NOMO-1 (cell line): ENCODE results near the gene NCOA7.
"Not testable (repeated sequence)": the region's sequence is repeated elsewhere in the genome, so short reads cannot be mapped to it uniquely, and the experiment has no call there.

Experiments used
- DNase-seq, 2 experiments: peaks; one replicate each; lab custom pipeline; 2025; ENCODE audit not compliant: unreplicated experiment in 2 of 2; lab: John Stamatoyannopoulos, UW

The NCOA7 gene

DNA sequence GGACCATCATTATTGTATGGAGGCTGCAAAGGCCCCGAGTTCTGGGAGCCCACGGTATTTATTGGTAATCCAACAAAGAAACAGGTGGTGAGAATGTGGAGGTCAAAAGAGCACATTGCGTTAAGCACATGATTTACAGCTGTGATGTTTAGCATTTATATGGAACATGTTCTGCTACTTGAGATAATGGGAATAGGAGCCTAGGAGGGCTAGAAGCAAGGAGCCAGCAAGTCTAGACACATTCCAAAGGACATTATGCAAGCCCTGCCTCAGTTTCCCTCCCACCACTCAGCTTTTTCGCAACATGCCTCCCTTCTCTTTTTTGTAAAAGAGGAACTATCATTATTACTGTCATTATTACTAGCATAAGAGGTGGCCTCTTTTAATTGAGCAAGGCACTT, 120.3 kb downstream of the NCOA7 start:
- peak; percentile 59 to 62 for DNase-seq

DNA sequence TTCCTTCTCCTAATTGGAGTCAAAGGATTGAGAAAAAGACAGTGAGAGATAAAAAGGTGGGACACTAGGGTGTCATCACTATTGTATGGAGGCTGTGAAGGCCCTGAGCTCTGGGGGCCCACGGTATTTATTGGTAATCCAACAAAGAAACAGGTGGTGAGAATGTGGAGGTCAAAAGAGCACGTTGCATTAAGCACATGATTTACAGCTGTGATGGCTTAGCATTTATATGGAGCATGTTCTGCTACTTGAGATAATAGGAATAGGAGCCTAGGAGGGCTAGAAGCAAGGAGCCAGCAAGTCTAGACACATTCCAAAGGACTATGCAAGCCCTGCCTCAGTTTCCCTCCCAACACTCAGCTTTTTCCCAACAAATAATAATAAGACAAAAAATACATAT, 121.7 kb downstream of the NCOA7 start:
- DNase-seq = not testable (repeated sequence)

DNA sequence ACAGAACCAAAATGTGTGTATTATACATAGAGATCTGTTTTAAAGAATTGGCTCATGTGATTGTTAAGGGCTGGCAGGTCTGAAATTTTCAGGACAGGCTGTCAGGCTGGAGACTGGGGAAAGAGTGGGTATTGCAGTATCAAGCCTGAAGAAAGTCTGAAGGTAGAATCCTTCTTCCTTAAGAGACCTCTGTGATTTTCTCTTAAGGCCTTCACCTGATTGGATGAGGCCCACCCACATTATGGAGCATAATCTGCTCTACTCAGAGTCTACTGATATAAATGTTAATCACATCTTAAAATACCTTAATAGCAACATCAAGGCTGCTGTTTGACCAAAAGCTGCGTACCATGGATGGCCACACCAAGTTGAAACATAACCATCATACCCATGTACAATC, 122.4 kb downstream of the NCOA7 start:
- no peak for DNase-seq

DNA sequence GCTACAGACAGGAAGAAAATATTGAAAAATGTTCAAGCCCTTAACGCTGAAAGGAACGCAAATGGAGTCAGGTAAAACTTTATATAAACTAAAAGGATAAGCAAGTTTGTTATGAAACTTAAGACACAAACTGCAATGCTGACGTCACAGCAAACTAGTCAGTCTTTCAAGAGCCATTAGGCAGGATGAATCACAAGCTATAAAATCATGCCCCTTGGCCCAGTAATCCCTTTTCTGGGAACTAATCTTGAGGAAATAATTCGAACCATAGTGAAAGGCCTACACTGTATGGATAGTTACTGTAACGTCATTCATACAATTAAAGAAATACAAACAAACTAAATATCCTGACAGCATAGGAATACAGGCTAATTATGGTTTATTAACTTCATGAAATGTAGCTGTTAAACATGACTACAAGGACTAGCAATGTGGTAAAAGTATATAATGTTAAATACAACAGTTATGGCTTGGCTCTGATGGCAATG, 123.1 kb downstream of the NCOA7 start:
- no peak for DNase-seq

DNA sequence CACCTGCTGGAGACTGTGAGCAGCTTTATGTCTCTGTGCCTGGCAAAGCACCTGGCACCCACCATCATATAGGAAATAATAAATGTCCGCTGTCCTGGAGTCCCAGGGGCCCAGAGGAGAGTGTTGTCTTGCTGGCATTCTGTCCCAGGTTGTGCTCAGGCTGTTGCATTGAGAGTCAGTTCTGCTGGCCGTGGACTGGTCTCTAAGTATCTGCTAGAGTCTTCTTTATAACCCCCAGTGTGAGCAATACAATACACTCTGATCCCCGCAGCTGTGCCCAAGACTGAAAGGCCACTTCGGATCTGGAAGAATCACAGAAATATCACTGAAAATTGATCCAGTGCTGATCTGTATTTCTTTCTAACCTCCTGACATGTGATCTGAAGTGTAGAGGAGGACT, 127.5 kb downstream of the NCOA7 start:
- DNase-seq = no peak

DNA sequence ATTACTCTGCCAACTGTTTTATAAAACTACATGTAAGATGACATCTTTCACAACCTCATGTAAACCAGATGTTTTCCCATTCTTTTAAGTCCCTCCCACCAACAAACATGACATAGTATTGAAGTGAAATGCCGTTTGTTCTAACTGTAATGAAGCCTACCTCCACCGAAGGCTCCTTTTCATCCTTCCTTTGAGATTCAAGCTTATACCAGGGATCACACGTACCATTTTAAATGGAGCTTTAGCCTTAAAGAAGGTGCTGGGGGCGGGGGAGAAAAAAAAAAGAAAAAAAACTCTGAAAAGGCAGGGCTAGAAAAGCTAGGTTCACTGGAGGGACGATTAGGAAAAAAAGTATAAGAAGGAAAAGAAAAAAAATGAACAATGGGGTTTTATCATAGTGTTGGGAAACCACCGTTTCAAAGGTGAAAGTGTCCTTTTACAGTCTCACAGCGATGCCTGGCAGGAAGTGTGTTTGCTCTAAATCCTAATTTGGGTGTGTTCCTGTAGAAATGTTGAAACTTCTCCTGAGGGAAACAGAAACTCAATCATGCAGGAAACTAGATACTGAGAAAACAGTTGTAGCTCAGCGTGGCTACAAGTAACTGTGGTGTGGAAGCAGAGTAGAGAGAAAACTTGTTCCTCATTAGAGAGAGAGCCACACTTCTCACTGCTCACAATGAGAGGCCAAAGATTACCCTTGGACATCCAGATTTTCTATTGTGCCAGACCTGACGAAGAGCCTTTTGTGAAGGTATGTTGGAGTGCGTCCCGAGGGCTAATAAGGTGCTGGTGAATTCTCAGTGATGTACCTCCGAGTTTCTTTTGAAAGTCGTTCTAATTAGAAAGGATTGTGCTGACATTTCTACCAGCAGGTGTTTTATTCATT, 128.2 kb downstream of the NCOA7 start:
- DNase-seq = peak; percentile 32 to 79

DNA sequence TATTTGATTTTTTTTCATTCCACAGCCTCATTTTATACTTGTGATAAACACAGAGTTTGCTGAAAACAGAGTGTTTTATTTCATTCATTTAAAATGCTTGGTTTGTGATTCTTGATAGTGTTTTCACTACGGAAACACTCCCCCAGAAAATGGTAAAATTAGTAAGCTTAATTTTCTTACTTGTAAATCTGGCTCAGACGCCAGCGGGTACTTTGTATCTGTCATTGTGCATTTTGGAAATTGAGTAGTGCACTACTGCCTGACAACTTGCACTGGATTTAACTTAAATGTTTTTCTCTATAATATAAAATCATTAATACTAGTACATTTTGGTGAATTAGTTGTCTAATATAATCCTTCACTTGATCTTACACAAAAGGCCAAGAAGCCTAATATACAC, 128.9 kb downstream of the NCOA7 start:
- no peak for DNase-seq

DNA sequence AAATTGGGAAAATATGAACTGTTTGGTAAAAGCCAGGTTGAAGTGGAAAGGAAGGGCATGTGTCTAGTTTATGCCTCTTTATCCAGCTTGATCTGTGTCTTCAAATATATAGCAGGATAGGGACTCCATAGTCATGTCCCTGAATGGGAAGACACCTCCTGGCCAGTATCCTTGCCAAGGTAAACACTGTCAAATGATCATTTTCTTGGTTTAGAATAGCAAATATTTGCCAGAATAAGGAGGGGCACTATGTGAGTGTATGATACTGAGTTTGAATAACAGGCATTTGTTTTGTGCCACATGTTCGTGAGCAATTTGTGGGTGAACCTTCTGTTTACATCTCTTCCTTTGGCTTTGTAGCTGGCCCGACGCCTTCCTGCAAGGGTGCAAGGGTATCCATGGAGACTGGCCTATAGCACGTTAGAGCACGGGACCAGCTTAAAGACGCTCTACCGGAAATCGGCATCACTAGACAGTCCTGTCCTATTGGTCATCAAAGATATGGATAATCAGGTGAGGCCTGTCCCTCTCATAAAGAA, 131.6 kb downstream of the NCOA7 start:
- no peak for DNase-seq

DNA sequence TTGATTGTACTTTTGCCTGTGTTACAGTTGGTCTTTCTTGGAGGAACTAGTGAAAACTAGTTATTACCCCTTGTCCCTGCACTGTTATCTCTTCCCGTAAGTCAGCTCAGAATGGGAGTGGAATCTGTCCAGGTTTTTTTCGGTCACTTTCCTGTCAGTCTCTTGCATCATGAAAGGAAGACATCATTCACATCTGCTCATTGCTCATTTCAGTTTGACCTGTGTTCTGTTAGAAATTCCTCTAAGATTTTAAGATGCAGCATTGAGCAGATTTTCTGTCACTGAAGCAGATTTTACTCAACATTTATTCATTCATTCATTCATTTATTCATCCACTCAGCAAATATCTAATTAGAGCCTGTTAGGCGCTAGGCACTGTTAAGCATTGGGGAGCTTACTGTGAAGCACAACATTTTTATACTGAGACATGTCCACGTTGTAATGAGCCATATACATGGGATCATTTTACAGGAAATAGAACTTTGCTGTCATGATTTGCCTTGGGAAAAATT, 132.7 kb downstream of the NCOA7 start:
- no peak for DNase-seq

DNA sequence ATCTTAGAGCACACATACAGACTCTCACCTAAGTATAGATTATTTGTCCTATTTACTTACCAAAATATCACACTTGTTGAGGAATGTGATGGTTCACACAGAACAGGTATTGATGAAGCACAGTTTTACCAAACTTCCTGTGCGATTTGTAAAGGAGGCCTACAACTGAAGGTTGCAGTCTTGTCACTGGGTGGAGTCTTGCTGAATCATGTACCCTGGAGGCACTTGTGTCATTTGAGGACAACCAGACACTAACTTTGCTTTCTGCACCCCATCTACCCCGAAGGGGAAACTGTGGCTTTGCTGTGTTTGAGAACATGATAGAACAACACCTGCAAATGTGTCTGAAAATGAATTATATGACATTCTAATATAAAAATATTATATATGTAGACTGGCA, 133.4 kb downstream of the NCOA7 start:
- peak in 1 of 2 experiments; percentile 23 for DNase-seq

DNA sequence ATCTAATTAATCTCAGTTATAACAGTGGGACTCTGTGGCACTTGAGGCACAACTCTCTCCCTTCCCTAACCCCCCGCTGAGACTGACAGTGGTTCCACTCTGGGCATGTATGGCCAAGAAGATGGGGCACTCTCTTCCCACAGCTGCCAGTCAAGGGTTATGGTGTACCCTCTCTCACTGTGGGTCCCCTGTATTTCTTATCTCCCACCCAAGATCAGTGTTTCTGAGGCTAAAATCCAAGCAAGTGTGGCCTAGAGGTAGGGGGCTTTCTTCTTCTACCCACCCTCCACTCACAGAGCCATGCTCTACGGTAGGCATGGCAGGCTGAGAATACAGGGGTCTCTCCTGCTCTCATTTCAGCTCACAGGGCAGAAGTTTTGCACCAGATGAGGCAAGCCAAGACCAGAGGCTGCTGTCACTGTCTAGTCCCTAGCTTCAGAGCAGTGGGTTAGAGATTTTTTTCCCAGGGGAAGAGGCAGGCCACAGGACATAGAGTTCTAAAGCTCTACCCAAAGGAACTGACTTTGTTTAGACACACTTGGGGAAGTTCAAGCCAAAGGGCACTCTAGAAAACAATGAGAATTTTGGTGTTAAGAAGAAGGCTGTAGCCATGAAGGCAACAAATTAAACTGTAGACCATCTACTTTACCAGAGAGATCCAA, 134.1 kb downstream of the NCOA7 start:
- no peak for DNase-seq

DNA sequence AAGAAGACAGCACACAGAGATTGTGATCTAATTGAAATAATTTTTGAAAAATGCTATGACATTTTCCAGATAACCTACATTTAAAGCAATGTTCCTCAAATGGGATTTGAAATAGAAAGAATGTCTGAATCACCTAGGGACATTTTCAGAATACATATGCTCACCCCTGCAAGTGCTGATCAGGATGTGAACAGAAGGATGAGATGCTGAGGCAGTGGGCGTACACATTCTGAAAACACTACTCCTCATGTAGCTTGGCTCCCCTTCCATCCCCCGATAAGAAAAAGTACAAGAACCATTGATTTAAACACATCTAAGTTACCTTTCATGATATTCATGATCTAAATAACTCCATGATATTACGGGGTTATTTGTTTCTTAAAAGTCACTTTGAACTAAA, 136.0 kb downstream of the NCOA7 start:
- DNase-seq = no peak

DNA sequence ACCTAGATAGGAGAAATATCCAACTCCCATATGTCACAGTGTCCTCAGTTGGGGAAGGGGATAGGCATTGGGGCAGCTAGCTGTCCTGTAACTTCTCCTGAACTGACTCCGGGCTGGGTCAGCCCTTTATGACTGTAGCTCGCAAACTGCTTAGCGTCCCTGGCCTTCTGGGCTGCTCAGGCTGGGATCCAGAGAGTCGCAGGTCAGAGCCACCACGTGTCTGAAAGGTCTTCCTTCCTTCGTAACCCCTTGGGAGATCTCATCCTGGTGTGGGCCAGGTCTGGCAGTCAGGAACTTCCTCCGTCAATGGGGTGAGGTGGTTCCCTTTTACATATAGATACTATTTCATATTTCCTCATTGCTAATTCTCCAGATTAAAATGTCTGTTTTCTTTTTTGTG, 137.0 kb downstream of the NCOA7 start:
- no peak for DNase-seq

DNA sequence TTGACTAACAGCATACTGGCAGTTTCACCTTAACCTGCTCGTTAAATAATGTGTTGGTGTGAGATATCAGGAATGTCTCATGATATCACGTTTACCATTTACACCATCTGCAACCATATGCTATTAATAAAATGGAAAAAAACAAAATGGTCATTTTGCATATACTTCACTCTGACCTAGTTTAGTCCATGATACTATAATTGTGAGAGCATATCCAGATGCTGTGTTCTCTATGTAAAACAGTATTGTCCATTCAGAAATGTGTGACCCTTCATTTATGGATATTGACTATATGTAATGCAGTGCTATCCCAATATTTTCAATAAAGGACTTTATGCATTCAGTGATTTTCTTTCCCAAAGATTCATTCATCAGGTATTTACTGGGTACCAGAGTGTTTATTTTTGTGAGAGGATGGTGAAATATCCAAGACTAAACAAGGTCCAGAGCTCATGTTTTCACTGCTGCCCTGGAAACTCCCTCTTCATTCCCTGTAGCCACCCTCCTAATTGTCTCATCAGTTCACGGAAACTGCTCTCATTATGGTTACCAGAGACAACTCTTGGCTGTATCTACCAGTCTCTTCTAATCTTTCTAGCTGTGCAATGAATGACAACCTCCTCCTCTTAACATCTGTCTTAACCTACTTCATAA, 140.1 kb downstream of the NCOA7 start:
- DNase-seq = no peak

DNA sequence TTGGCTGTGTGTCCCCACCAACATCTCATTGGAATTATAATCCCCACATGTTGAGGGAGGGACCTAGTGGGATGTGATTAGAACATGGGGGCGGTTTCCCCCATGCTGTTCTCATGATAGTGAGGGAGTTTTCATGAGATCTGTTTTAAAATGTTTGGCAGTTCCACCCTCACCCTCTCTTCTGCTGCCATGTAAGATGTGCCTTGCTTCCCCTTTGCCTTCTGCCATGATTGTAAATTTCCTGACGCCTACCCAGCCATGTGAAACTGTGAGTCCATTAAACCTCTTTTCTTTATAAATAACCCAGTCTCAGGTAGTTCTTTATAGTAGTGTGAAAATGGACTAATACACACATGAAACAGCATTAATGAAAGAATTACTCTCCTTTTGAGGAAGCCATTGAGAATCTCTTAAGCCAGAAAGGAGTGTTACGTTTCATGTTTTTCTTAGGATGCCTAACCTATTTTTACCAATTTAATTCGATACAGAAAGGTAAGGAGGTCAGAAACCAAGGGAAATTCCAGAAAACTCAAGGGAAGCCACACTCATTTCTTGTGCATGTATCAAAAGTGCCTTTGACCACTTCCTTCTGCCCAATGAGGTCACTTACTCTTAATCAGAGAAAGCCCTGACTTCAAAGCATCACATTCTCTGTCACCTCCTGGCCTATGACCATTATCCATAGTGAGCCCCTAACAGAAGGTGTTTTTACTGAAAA, 141.1 kb downstream of the NCOA7 start:
- DNase-seq = no peak

DNA sequence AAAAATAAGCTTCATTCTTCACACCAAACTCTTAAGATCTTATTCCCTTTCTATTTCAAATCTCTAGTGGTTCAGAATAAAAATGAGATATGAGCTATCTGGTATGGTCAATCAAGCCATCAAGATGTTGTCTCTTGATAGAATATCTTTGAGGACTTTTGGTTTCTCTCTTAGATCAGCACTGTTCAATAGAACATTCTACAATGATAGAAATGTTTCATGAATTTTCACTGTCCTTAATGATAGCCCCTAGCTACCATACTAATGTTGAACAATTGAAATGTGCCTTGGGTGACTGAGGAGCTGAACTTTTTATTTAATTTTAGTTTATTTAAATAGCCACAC, 141.7 kb downstream of the NCOA7 start:
- no peak for DNase-seq

DNA sequence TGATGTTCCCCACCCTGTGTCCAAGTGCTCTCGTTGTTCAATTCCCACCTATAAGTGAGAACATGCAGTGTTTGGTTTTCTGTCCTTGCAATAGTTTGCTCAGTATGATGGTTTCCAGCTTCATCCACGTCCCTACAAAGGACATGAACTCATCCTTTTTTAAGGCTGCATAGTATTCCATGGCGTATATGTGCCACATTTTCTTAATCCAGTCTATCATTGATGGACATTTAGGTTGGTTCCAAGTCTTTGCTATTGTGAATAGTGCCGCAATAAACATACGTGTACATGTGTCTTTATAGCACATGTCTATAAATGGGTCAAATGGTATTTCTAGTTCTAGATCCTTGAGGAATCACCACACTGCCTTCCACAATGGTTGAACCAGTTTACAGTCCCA, 144.8 kb downstream of the NCOA7 start:
- DNase-seq = not testable (repeated sequence)

DNA sequence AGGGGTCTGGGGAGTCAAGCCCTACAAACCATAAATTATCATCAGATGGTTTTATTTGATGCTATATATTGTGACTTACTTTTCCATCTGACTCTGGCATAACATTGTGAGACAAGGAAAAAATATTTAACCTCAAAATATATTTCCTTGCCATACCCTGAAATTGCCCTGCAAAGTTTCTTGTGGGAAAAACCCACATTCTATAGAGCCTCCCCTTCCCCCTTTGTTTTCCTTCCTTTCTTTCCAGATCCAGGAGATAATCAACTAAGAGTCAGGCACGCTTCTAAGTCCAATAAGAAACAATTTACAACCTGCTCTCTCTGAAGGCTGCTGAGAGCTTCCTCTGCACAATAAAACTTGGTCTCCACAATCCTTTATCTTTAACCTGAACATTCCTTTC, 148.3 kb downstream of the NCOA7 start:
- no peak for DNase-seq

DNA sequence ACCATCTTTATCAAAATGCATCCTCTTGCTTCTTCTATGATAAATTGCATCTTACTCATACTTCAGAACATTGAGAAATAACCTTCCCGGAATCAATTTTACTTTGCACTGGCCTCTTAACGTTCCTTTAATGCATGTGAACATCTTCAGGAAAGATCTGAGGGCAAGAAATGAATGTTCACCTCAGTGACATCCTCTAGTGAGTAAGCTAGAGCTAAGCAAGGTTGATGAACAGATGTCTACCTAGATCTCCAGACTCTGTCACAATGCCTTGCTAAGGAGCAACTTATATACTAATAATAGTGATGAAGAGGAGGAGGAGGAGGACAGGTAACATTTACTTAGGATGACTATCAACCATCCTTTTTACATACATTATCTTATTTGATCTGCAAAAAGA, 149.0 kb downstream of the NCOA7 start:
- no peak for DNase-seq

DNA sequence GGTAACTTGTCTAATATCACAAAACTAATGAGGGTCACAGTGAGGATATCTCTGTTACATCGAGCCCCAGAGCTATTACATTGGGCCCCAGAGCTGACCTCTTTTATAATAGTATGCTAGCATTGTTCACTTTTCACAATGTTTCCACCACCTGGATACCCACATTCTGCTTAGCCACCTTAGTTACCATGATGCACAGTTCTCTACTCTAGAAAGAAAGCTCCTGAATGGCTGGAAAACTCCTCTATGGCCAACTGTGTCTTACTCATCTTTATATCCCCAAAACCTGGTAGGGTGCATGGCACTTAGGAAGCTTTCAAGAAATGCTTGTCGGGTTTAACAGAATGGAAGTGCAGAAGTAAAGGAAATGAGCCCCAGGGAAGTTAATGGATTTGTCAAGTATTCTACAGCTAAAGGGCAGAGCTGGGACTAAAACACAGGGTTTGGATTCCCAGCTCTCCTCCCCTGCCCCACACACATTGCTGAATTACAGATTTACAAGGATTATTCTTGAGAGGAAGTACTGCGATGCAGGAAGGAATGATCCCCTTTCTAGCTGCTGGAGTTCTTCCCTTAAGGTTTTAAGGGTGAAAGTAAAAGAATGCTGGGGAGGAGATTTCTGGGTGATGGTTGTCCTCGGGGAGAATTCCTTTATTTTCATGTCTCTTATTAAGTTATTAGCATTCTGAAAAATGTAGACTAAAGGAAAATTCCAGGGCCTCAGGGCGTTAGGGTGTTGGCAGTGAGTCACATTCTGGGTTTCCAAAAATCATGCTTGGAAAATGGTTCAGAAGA, 149.7 kb downstream of the NCOA7 start:
- no peak for DNase-seq
